ENCODE measurements around the gene GNAZ.

- TF ChIP-seq BHLHE40 (IDR thresholded peaks at IDR 0.05; ENCODE audit: borderline replicate concordance) = no peak
- no peak for TF ChIP-seq CTBP1 (IDR thresholded peaks at IDR 0.05; ENCODE audit: borderline replicate concordance)
- TF ChIP-seq FOXM1 (IDR thresholded peaks at IDR 0.05; ENCODE audit: borderline replicate concordance) = no peak
- no peak for TF ChIP-seq SUZ12 (IDR thresholded peaks at IDR 0.05)
- no peak for TF ChIP-seq NFRKB (IDR thresholded peaks at IDR 0.05)
- no peak for TF ChIP-seq SP1 (IDR thresholded peaks at IDR 0.05)
- TF ChIP-seq FOXK2 (IDR thresholded peaks at IDR 0.05) = no peak
- no peak for TF ChIP-seq ELF4 (IDR thresholded peaks at IDR 0.05)
Observed at GRCh38 chr22:23168391-23169042, 98.2 kb downstream of the GNAZ start.

All from HEK293T (cell line).